Measurements from ENCODE around the gene ARHGAP15. TPM values are rescaled to one million over a fixed set of nuclear protein-coding genes. Genes with fewer than 3 reads are reported as not detected.

ARHGAP15 gene
- polyA plus RNA-seq, 6 donors from 2014 or later = 183 to 264 (median 210) TPM

- H3K9me3 Mint-ChIP-seq = peaks cover 0 to 3% (median 2%) of the 10 kb centered on the region in 7 donors
- peaks cover under 1 to 8% of the 10 kb centered on the region in 2 donors for H3K36me3 Mint-ChIP-seq
- peaks cover 74 to 82% (median 81%) of the 10 kb centered on the region in 3 donors for H3K4me1 Mint-ChIP-seq
- ATAC-seq (ENCODE audit: low read depth in 2 of 2) = no peak
- H3K27me3 Mint-ChIP-seq = no peaks in the 10 kb centered on the region
- peak overlapping the region; percentile 60 to 95 (median 92) for H3K27ac Mint-ChIP-seq
- no peak for DNase-seq
- H3K4me3 Mint-ChIP-seq = peak overlapping the region in 7 of 8 donors; percentile 44 to 83 (median 56)
Observed at GRCh38 chr2:143148757-143149156, 19.5 kb downstream of the ARHGAP15 start.

DNA sequence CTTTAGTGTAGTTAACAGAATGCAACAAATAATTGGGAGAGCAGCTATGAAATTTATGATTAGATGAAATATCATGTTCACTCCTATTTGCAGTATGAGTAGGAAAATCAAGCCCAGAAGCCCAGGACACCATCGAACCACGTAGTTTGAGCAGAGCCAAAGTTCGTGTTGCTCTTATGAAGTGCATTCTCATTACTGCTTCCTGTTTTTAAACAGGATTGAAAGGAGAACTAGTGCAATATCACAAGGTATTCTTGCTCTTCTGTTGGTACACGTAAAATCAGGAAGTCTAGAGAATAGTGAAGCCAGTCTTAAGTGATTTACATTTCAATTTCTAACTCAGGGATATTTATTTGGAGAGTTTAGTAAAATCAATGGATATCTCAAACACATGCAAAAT lies 21.1 kb downstream of the ARHGAP15 start:
- peak; percentile 64 for DNase-seq

DNA sequence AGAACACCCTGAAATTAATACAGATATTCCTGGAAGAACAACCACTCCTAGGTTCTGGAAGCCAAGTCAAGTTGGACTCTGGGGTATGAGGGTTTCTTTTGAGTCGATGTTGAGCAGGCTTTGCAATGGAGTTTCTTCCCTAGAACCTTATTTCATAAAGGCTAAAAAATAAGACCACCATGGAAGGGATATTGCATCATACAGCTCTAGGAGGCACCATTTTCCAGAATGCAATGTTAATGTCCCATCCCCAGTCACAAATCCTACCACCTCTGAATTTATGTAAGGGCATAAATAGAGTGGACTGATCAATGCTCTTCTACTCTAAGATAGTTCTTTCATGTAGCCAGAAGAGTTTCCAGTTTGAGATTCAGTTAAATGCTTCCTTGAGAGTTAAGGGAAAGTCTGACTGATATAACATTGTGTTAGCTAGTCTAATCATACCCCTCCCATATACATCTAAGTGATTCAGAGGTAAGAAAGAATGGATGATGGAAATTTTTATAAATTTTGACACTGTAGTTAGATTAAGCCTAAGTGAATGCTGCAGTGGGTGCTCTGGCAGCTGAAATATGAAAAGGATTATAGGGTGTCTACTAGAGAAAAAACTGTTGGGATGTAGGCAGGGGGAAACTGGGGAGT lies 22.0 kb downstream of the ARHGAP15 start:
- Mint-ChIP-seq H3K36me3 (peaks cover 7 to 16% of the 10 kb centered on the region in 2 donors), H3K9me3 (peaks cover 0 to 10% (median 3%) of the 10 kb centered on the region in 7 donors), H3K4me1 (peaks cover 74 to 88% (median 79%) of the 10 kb centered on the region in 3 donors), H3K4me3 (peak overlapping the region in 4 of 8 donors; percentile 16 to 85 (median 34)), H3K27me3 (no peaks in the 10 kb centered on the region), H3K27ac (peak overlapping the region in 5 of 6 donors; percentile 12 to 92 (median 72))
- DNase-seq (no peak), ATAC-seq (ENCODE audit: low read depth in 2 of 2) (no peak)

More for the DNA sequence above, 21.1 kb downstream of the ARHGAP15 start:
- Mint-ChIP-seq H3K27ac (peak overlapping the region; percentile 90 to 95 (median 92)), H3K36me3 (peaks cover 3 to 11% of the 10 kb centered on the region in 2 donors), H3K9me3 (peaks cover 0 to 10% (median 3%) of the 10 kb centered on the region in 7 donors), H3K27me3 (no peaks in the 10 kb centered on the region), H3K4me1 (peaks cover 76 to 85% (median 78%) of the 10 kb centered on the region in 3 donors), H3K4me3 (peak overlapping the region; percentile 13 to 85 (median 72))
- peak; percentile 95 to 97 for ATAC-seq (ENCODE audit: low read depth in 2 of 2)

DNA sequence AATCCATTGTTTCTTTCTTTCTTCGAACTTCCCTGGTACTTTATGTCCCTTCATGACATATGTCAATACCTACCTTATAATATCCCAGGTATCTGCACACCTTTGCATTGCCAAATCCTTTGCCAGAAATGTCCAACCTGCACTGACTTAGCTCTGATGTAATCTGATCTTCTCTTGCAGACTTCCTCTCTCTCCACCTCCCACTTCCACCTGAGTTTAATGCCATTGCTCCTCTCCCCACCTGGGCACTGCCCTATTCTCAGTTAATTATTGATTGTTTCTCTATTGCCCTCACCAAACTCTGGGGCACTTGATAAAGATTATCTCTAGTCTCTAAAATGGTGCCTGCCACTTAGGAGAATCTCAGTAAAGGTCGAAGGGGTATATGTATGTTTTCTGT lies 23.0 kb downstream of the ARHGAP15 start:
- no peak for ATAC-seq (ENCODE audit: low read depth in 2 of 2)
- H3K27ac Mint-ChIP-seq = peak overlapping the region; percentile 63 to 93 (median 78)

GRCh38 chr2:143152637-143153036 lies 23.4 kb downstream of the ARHGAP15 start:
- Mint-ChIP-seq H3K27me3 (no peaks in the 10 kb centered on the region), H3K27ac (peak overlapping the region; percentile 63 to 93 (median 78)), H3K9me3 (peaks cover 0 to 10% (median 3%) of the 10 kb centered on the region in 7 donors), H3K4me3 (peak overlapping the region in 7 of 8 donors; percentile 5 to 80 (median 37)), H3K4me1 (peaks cover 66 to 87% (median 71%) of the 10 kb centered on the region in 3 donors), H3K36me3 (peaks cover 7 to 17% of the 10 kb centered on the region in 2 donors)
- DNase-seq = no peak
- no peak for ATAC-seq (ENCODE audit: low read depth in 2 of 2)

More for the DNA sequence above, 23.0 kb downstream of the ARHGAP15 start:
- H3K4me1 Mint-ChIP-seq = peaks cover 67 to 87% (median 72%) of the 10 kb centered on the region in 3 donors
- no peak for DNase-seq
- H3K36me3 Mint-ChIP-seq = peaks cover 7 to 17% of the 10 kb centered on the region in 2 donors
- H3K4me3 Mint-ChIP-seq = peak overlapping the region; percentile 10 to 80 (median 34)
- H3K9me3 Mint-ChIP-seq = peaks cover 0 to 10% (median 3%) of the 10 kb centered on the region in 7 donors
- no peaks in the 10 kb centered on the region for H3K27me3 Mint-ChIP-seq

- H3K4me3 Mint-ChIP-seq = peak overlapping the region in 4 of 8 donors; percentile 13 to 66 (median 32)
- no peak for ATAC-seq (ENCODE audit: low read depth in 2 of 2)
Observed at GRCh38 chr2:143155661-143156060, 26.4 kb downstream of the ARHGAP15 start.

GRCh38 chr2:143157001-143157400 lies 27.8 kb downstream of the ARHGAP15 start:
- peaks cover 61 to 91% (median 76%) of the 10 kb centered on the region in 3 donors for H3K4me1 Mint-ChIP-seq
- ATAC-seq (ENCODE audit: low read depth in 2 of 2) (no peak), DNase-seq (no peak)
- peaks cover 0 to 10% (median 3%) of the 10 kb centered on the region in 7 donors for H3K9me3 Mint-ChIP-seq
- H3K36me3 Mint-ChIP-seq = peaks cover 16 to 17% of the 10 kb centered on the region in 2 donors
- H3K4me3 Mint-ChIP-seq = peak overlapping the region in 2 of 8 donors; percentile 3
- peak overlapping the region in 3 of 6 donors; percentile 33 to 85 (median 40) for H3K27ac Mint-ChIP-seq
- no peaks in the 10 kb centered on the region for H3K27me3 Mint-ChIP-seq

More at GRCh38 chr2:143155661-143156060, 26.4 kb downstream of the ARHGAP15 start:
- H3K27ac Mint-ChIP-seq = peak overlapping the region in 5 of 6 donors; percentile 18 to 96 (median 75)
- H3K27me3 Mint-ChIP-seq = no peaks in the 10 kb centered on the region
- H3K36me3 Mint-ChIP-seq = peaks cover 7 to 17% of the 10 kb centered on the region in 2 donors
- peaks cover 0 to 10% (median 3%) of the 10 kb centered on the region in 7 donors for H3K9me3 Mint-ChIP-seq
- DNase-seq = no peak
- H3K4me1 Mint-ChIP-seq = peaks cover 64 to 84% (median 72%) of the 10 kb centered on the region in 3 donors

GRCh38 chr2:143157418-143157817 lies 28.2 kb downstream of the ARHGAP15 start:
- H3K4me3 Mint-ChIP-seq = peak overlapping the region in 6 of 8 donors; percentile 0 to 50 (median 10)
- no peak for ATAC-seq (ENCODE audit: low read depth in 2 of 2)

GRCh38 chr2:143158098-143158497 lies 28.9 kb downstream of the ARHGAP15 start:
- Mint-ChIP-seq H3K27me3 (no peaks in the 10 kb centered on the region), H3K9me3 (peaks cover 0 to 10% (median 3%) of the 10 kb centered on the region in 7 donors), H3K4me1 (peaks cover 54 to 87% (median 71%) of the 10 kb centered on the region in 3 donors), H3K27ac (peak overlapping the region in 5 of 6 donors; percentile 34 to 90 (median 63)), H3K36me3 (peaks cover 16 to 17% of the 10 kb centered on the region in 2 donors), H3K4me3 (peak overlapping the region in 7 of 8 donors; percentile 53 to 89 (median 75))
- no peak for ATAC-seq (ENCODE audit: low read depth in 2 of 2)
- no peak for DNase-seq

More at GRCh38 chr2:143157418-143157817, 28.2 kb downstream of the ARHGAP15 start:
- Mint-ChIP-seq H3K27ac (peak overlapping the region in 5 of 6 donors; percentile 40 to 68 (median 43)), H3K27me3 (no peaks in the 10 kb centered on the region), H3K36me3 (peaks cover 16 to 17% of the 10 kb centered on the region in 2 donors), H3K9me3 (peaks cover 0 to 10% (median 3%) of the 10 kb centered on the region in 7 donors), H3K4me1 (peaks cover 57 to 91% (median 76%) of the 10 kb centered on the region in 3 donors)
- no peak for DNase-seq

- ATAC-seq (ENCODE audit: low read depth in 2 of 2) (peak; percentile 57 to 70), DNase-seq (peak; percentile 26)
- peak overlapping the region; percentile 12 to 90 (median 53) for H3K27ac Mint-ChIP-seq
- H3K9me3 Mint-ChIP-seq = peaks cover 0 to 6% (median 1%) of the 10 kb centered on the region in 7 donors
- H3K36me3 Mint-ChIP-seq = peaks cover 15 to 16% of the 10 kb centered on the region in 2 donors
- H3K27me3 Mint-ChIP-seq = no peaks in the 10 kb centered on the region
- peak overlapping the region; percentile 62 to 89 (median 76) for H3K4me3 Mint-ChIP-seq
- peaks cover 56 to 89% (median 72%) of the 10 kb centered on the region in 3 donors for H3K4me1 Mint-ChIP-seq
Observed at GRCh38 chr2:143158551-143159485, 29.6 kb downstream of the ARHGAP15 start.

DNA sequence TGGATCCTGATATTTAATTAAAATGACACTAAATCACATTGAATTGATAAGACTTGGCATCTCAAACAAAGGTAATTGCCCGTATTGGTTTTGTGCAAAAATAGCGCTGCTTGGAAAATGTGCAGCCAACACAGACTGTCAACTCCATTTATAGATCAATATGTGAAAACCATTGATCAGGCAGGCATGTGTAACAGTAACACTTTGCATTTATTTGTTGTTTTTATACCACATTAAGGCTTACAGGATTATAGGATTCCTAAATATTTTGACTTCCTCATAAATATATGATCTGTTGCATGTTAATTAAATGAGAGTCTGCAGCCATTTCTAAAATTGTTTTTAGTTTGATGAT lies 30.2 kb downstream of the ARHGAP15 start:
- no peaks in the 10 kb centered on the region for H3K27me3 Mint-ChIP-seq
- peak overlapping the region in 7 of 8 donors; percentile 30 to 78 (median 65) for H3K4me3 Mint-ChIP-seq
- no peaks in the 10 kb centered on the region for H3K9me3 Mint-ChIP-seq
- no peak for ATAC-seq (ENCODE audit: low read depth in 2 of 2)
- H3K4me1 Mint-ChIP-seq = peaks cover 50 to 86% (median 72%) of the 10 kb centered on the region in 3 donors
- peaks cover 9 to 16% of the 10 kb centered on the region in 2 donors for H3K36me3 Mint-ChIP-seq
- DNase-seq = no peak
- peak overlapping the region in 5 of 6 donors; percentile 43 to 88 (median 77) for H3K27ac Mint-ChIP-seq

DNA sequence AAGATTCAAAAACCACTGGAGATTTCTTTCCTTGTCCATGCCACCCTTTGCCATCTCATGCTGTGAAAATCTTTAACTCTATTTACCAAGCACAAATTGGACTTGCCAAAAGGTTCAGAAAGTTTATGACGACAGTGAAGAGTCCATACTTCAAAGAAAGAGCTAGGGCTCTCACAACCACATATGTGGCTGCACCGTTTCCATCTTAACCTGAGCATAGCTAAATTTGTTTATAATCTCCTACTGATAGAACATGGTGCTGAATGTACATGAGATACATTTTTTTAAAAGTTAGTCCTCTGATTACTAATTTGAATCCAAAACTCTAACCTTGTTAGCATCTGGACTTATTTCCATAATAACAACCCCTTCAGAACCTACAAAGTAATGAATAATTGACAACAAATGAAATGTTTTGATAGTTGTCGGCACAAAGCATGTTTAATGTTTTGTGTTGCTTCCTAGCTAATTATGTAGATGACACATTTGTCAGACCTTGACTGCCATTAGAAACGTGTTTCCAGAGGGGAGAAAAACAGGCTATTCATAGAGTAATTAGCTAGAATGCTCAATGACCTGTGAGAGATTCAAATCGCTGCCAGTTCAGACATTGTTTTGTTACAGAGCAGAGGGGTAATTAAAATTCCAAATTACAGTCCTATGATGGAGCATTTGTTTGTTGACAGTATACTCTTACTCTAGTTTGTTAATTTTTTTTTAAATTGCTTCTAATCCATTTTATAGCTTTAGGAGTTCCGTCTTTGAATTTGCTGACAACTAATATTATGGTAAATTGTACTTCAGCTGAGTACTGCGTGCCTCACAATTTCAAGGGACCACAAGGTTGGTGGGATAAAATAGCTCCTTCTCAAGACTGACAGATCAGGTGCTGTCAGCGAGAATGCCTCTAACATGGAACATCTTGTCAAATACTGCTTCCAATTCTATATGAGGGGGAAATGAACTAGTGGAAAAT lies 31.8 kb downstream of the ARHGAP15 start:
- no peaks in the 10 kb centered on the region for H3K27me3 Mint-ChIP-seq
- H3K4me1 Mint-ChIP-seq = peaks cover 43 to 79% (median 65%) of the 10 kb centered on the region in 3 donors

More for the DNA sequence above, 31.8 kb downstream of the ARHGAP15 start:
- Mint-ChIP-seq H3K9me3 (no peaks in the 10 kb centered on the region), H3K36me3 (peaks cover 7 to 19% of the 10 kb centered on the region in 2 donors), H3K4me3 (peak overlapping the region in 2 of 8 donors; percentile 16 to 50), H3K27ac (peak overlapping the region in 4 of 6 donors; percentile 39 to 88 (median 73))
- ATAC-seq (ENCODE audit: low read depth in 2 of 2) = no peak
- no peak for DNase-seq
